Measurements from ENCODE around the gene DIS3L2.
"Not testable (repeated sequence)": the region's sequence is repeated elsewhere in the genome, so short reads cannot be mapped to it uniquely, and the experiment has no call there.

DIS3L2 gene

GRCh38 chr2:232058063-232058877, 96.8 kb downstream of the DIS3L2 start:
- DNase-seq (ENCODE audit: low read depth in 2 of 2) = no peak

- DNase-seq (ENCODE audit: low read depth in 2 of 2) = no peak
Observed at GRCh38 chr2:232058931-232059330, 97.4 kb downstream of the DIS3L2 start.

- no peak for DNase-seq (ENCODE audit: low read depth in 2 of 2)
Observed at GRCh38 chr2:232061265-232061664, 99.8 kb downstream of the DIS3L2 start.

- DNase-seq (ENCODE audit: low read depth in 2 of 2) = no peak
Observed at GRCh38 chr2:232073026-232073425, 111.5 kb downstream of the DIS3L2 start.

GRCh38 chr2:232073699-232074098, 112.2 kb downstream of the DIS3L2 start:
- no peak for DNase-seq (ENCODE audit: low read depth in 2 of 2)

GRCh38 chr2:232075080-232075479, 113.6 kb downstream of the DIS3L2 start:
- DNase-seq (ENCODE audit: low read depth in 2 of 2) = no peak

GRCh38 chr2:232075859-232076258, 114.3 kb downstream of the DIS3L2 start:
- DNase-seq (ENCODE audit: low read depth in 2 of 2) = no peak

GRCh38 chr2:232076272-232076671, 114.8 kb downstream of the DIS3L2 start:
- no peak for DNase-seq (ENCODE audit: low read depth in 2 of 2)

- DNase-seq (ENCODE audit: low read depth in 2 of 2) = no peak
Observed at GRCh38 chr2:232076736-232077135, 115.2 kb downstream of the DIS3L2 start.

GRCh38 chr2:232085164-232085563, 123.7 kb downstream of the DIS3L2 start:
- no peak for DNase-seq (ENCODE audit: low read depth in 2 of 2)

- no peak for DNase-seq (ENCODE audit: low read depth in 2 of 2)
Observed at GRCh38 chr2:232085826-232086425, 124.4 kb downstream of the DIS3L2 start.

GRCh38 chr2:232088771-232089170, 127.3 kb downstream of the DIS3L2 start:
- no peak for DNase-seq (ENCODE audit: low read depth in 2 of 2)

GRCh38 chr2:232094201-232094600, 132.7 kb downstream of the DIS3L2 start:
- DNase-seq (ENCODE audit: low read depth in 2 of 2) = no peak

GRCh38 chr2:232094883-232095282, 133.4 kb downstream of the DIS3L2 start:
- no peak for DNase-seq (ENCODE audit: low read depth in 2 of 2)

GRCh38 chr2:232097260-232097659, 135.7 kb downstream of the DIS3L2 start:
- DNase-seq (ENCODE audit: low read depth in 2 of 2) = no peak

GRCh38 chr2:232097758-232098157, 136.2 kb downstream of the DIS3L2 start:
- no peak for DNase-seq (ENCODE audit: low read depth in 2 of 2)

GRCh38 chr2:232102380-232102779, 140.9 kb downstream of the DIS3L2 start:
- no peak for DNase-seq (ENCODE audit: low read depth in 2 of 2)

- no peak for DNase-seq (ENCODE audit: low read depth in 2 of 2)
Observed at GRCh38 chr2:232103140-232103737, 141.7 kb downstream of the DIS3L2 start.

- DNase-seq (ENCODE audit: low read depth in 2 of 2) = no peak
Observed at GRCh38 chr2:232104076-232104646, 142.6 kb downstream of the DIS3L2 start.

GRCh38 chr2:232111551-232111950, 150.0 kb downstream of the DIS3L2 start:
- DNase-seq (ENCODE audit: low read depth in 2 of 2) = no peak

- no peak for DNase-seq (ENCODE audit: low read depth in 2 of 2)
Observed at GRCh38 chr2:232113821-232114220, 152.3 kb downstream of the DIS3L2 start.

- DNase-seq (ENCODE audit: low read depth in 2 of 2) = not testable (repeated sequence)
Observed at GRCh38 chr2:232115728-232116361, 154.3 kb downstream of the DIS3L2 start.
